H1 (cell line): ENCODE results near the gene ACVRL1. TPM values are rescaled to one million over a fixed set of nuclear protein-coding genes. Genes with fewer than 3 reads are reported as not detected.

Experiments
- CTCF ChIA-PET: fragments of 300-600 bp; sonication (Branson Sonifier 250); formaldehyde crosslinking; loops from one replicate; lab custom pipeline; 2021; ENCODE audit not compliant: partially characterized antibody; lab: Charles Lee
- POLR2A ChIA-PET: fragments of 300-600 bp; sonication (Branson Sonifier 250); formaldehyde crosslinking; loops from one replicate; lab custom pipeline; 2021; ENCODE audit warnings: inconsistent platforms; ENCODE audit not compliant: partially characterized antibody; lab: Charles Lee
- DNase-seq, 2 experiments: peaks; one replicate each; pipeline versions ENCODE4 v3.0.0 to v3.0.0-alpha.2; 2010 to 2022; ENCODE audit warnings: low spot score in 2 of 2, low read depth in 1 of 2, mixed read lengths in 1 of 2
- FAIRE-seq: peaks from 2 replicates; lab custom pipeline; 2011; peaks lifted over from hg19 to GRCh38; lab: Jason Lieb, UNC
- H2AFZ ChIP-seq: 2 replicates; pipeline ENCODE4 v1.8.1; 2012; ENCODE audit warnings: low read length, inconsistent platforms
- H2AK5ac ChIP-seq: 2 replicates; pipeline ENCODE4 v1.6.1; 2013; ENCODE audit warnings: low read depth, low read length
- H2BK120ac ChIP-seq: replicated peaks from 2 replicates; pipeline ENCODE3; 2013; ENCODE audit warnings: low read depth, low read length, inconsistent platforms
- H2BK12ac ChIP-seq: 2 replicates; pipeline ENCODE4 v1.6.1; 2013; ENCODE audit warnings: low read depth, low read length
- H2BK15ac ChIP-seq: 2 replicates; pipeline ENCODE4 v1.6.1; 2013; ENCODE audit warnings: low read length
- H2BK20ac ChIP-seq: 2 replicates; pipeline ENCODE4 v1.6.1; 2013; ENCODE audit warnings: low read length
- H2BK5ac ChIP-seq: 2 replicates; pipeline ENCODE4 v1.6.1; 2013; ENCODE audit warnings: low read depth, low read length
- H3K14ac ChIP-seq: 2 replicates; pipeline ENCODE4 v1.6.1; 2013; ENCODE audit warnings: inconsistent platforms; ENCODE audit not compliant: insufficient read length
- H3K18ac ChIP-seq: 2 replicates; pipeline ENCODE4 v1.6.1; 2013; ENCODE audit warnings: low read length; ENCODE audit errors: extremely low read depth
- H3K23ac ChIP-seq: 2 replicates; pipeline ENCODE4 v1.6.1; 2013; ENCODE audit warnings: inconsistent platforms; ENCODE audit not compliant: insufficient read length
- H3K23me2 ChIP-seq: 2 replicates; pipeline ENCODE4 v1.6.1; 2013; ENCODE audit warnings: low read depth, low read length
- H3K27ac ChIP-seq: 2 replicates; pipeline ENCODE4 v1.6.1; 2011; ENCODE audit warnings: low read depth, low read length, inconsistent platforms
- H3K27me3 ChIP-seq, 4 experiments: replicated peaks in 1 of 4; 1 replicate in 1 of 4; 2 replicates in 3 of 4; pipeline versions ENCODE4 v1.6.1 to v1.8.1; 2011 to 2013; ENCODE audit warnings: low read length in 3 of 4, mild to moderate bottlenecking in 3 of 4, inconsistent platforms in 2 of 4, mixed read lengths in 2 of 4, moderate library complexity in 1 of 4; ENCODE audit not compliant: control insufficient read depth in 3 of 4, insufficient read depth in 3 of 4; ENCODE audit errors: extremely low read depth in 1 of 4
- H3K36me3 ChIP-seq, 4 experiments: 2 replicates each; pipeline versions ENCODE4 v1.6.1 to v1.8.1; 2011 to 2013; ENCODE audit warnings: mild to moderate bottlenecking in 4 of 4, low read length in 3 of 4, moderate library complexity in 2 of 4, control low read depth in 1 of 4, inconsistent platforms in 1 of 4; ENCODE audit not compliant: insufficient read depth in 4 of 4, control insufficient read depth in 2 of 4
- H3K4ac ChIP-seq: replicated peaks from 2 replicates; pipeline ENCODE3; 2013; ENCODE audit warnings: low read length, low read depth, mixed read lengths, inconsistent platforms; ENCODE audit not compliant: insufficient read length
- H3K4me1 ChIP-seq, 4 experiments: replicated peaks in 1 of 4; 1 replicate in 1 of 4; 2 replicates in 3 of 4; pipeline versions ENCODE4 v1.6.1 to v1.8.1; 2011 to 2013; ENCODE audit warnings: low read length in 3 of 4, inconsistent platforms in 2 of 4, mixed read lengths in 1 of 4; ENCODE audit not compliant: insufficient read depth in 4 of 4, control insufficient read depth in 3 of 4
- H3K4me2 ChIP-seq, 2 experiments: 2 replicates each; pipeline versions ENCODE4 v1.6.1 to v1.8.1; 2011 to 2013; ENCODE audit warnings: low read depth in 2 of 2, low read length in 2 of 2, control low read depth in 1 of 2, inconsistent platforms in 1 of 2, mild to moderate bottlenecking in 1 of 2; ENCODE audit not compliant: insufficient read depth in 1 of 2
- H3K4me3 ChIP-seq, 4 experiments: fragments of 200-600, 300-600 bp in 1 of 4; sonication (generic), shearing (Covaris generic), sonication (Bioruptor Twin) in 1 of 4; 2 replicates each; pipeline versions ENCODE4 v1.5.1 to v1.8.1; 2011 to 2016; ENCODE audit warnings: low read length in 4 of 4, low read depth in 3 of 4, control low read depth in 2 of 4, inconsistent platforms in 2 of 4, mild to moderate bottlenecking in 2 of 4, mixed read lengths in 1 of 4, moderate library complexity in 1 of 4; ENCODE audit not compliant: insufficient read depth in 2 of 4; ENCODE audit errors: extremely low read depth in 1 of 4
- H3K56ac ChIP-seq: replicated peaks from 2 replicates; pipeline ENCODE3; 2013; ENCODE audit warnings: low read depth, mild to moderate bottlenecking, mixed read lengths, low read length, inconsistent platforms; ENCODE audit not compliant: insufficient read length
- H3K79me1 ChIP-seq: 2 replicates; pipeline ENCODE4 v1.6.1; 2013; ENCODE audit warnings: low read depth, low read length, control low read depth
- H3K79me2 ChIP-seq, 2 experiments: 2 replicates each; pipeline versions ENCODE4 v1.6.1 to v1.8.1; 2012 to 2013; ENCODE audit warnings: low read length in 2 of 2, mild to moderate bottlenecking in 2 of 2, inconsistent platforms in 1 of 2; ENCODE audit not compliant: insufficient read depth in 2 of 2, control insufficient read depth in 1 of 2
- H3K9ac ChIP-seq, 4 experiments: replicated peaks in 1 of 4; 1 replicate in 1 of 4; 2 replicates in 3 of 4; pipeline versions ENCODE4 v1.6.1 to v1.8.1; 2011 to 2013; ENCODE audit warnings: low read depth in 3 of 4, low read length in 3 of 4, control low read depth in 2 of 4, mild to moderate bottlenecking in 2 of 4, moderate library complexity in 2 of 4, inconsistent platforms in 1 of 4; ENCODE audit errors: extremely low read depth in 1 of 4
- H3K9me3 ChIP-seq, 2 experiments: 2 replicates each; pipeline versions ENCODE4 v1.6.1 to v1.8.1; 2012 to 2013; ENCODE audit warnings: mild to moderate bottlenecking in 2 of 2, moderate library complexity in 2 of 2, control low read depth in 1 of 2, inconsistent platforms in 1 of 2, low read depth in 1 of 2, low read length in 1 of 2, mixed read lengths in 1 of 2; ENCODE audit not compliant: insufficient read depth in 2 of 2
- H4K20me1 ChIP-seq, 2 experiments: replicated peaks in 1 of 2; 2 replicates each; pipeline versions ENCODE3 to v1.8.1; 2011 to 2013; ENCODE audit warnings: inconsistent platforms in 2 of 2, low read length in 2 of 2, mild to moderate bottlenecking in 1 of 2; ENCODE audit not compliant: insufficient read depth in 2 of 2, control insufficient read depth in 1 of 2
- H4K5ac ChIP-seq: 2 replicates; pipeline ENCODE4 v1.6.1; 2013; ENCODE audit warnings: low read length, low read depth, mixed read lengths, inconsistent platforms; ENCODE audit not compliant: insufficient read length
- H4K8ac ChIP-seq: 2 replicates; pipeline ENCODE4 v1.8.0; 2013; ENCODE audit warnings: mild to moderate bottlenecking, moderate library complexity, low read length, inconsistent platforms; ENCODE audit not compliant: insufficient read depth; ENCODE audit errors: extremely low read depth
- H4K91ac ChIP-seq: replicated peaks from 2 replicates; pipeline ENCODE3; 2013; ENCODE audit warnings: low read length, mixed read lengths, inconsistent platforms; ENCODE audit not compliant: insufficient read length
- HDAC2 ChIP-seq, 2 experiments: fragments of 300-600 bp in 1 of 2; sonication (generic) in 1 of 2; IDR thresholded peaks; 2 replicates each; pipeline ENCODE4 v1.6.1; 2011 to 2012; ENCODE audit warnings: low read depth in 2 of 2, low read length in 2 of 2, mild to moderate bottlenecking in 2 of 2, moderate library complexity in 2 of 2, borderline replicate concordance in 1 of 2, inconsistent platforms in 1 of 2
- RAD21 ChIP-seq, 2 experiments: IDR thresholded peaks in 1 of 2; conservative IDR thresholded peaks in 1 of 2; 2 replicates each; pipeline ENCODE4 v1.6.1; 2011; ENCODE audit warnings: low read depth in 2 of 2, low read length in 2 of 2, improper control_type of control experiment in 1 of 2, inconsistent platforms in 1 of 2, mild to moderate bottlenecking in 1 of 2, moderate library complexity in 1 of 2
- WGBS, 2 experiments: shearing (Covaris generic) in 1 of 2; methylation state at CpG; one replicate each; pipeline versions ENCODE4 v1.1.6 to v1.1.7; 2013 to 2015; ENCODE audit warnings: low lambda C conversion rate in 2 of 2, mixed read lengths in 2 of 2, inconsistent platforms in 1 of 2, low coverage in 1 of 2, missing lambda C conversion rate in 1 of 2; ENCODE audit not compliant: insufficient replicate concordance in 2 of 2, insufficient coverage in 1 of 2, insufficient read length in 1 of 2; ENCODE audit errors: extremely low coverage in 1 of 2, missing lambda C conversion rate in 1 of 2; 5-methylcytosine and 5-hydroxymethylcytosine counted together
- polyA plus RNA-seq, 7 experiments: library from polyadenylated mRNA; depleted of rRNA in 3 of 7; stranded (reverse) in 5 of 7; unstranded in 2 of 7; fragments of >200 nt in 5 of 7; fragments of 200-250 nt in 2 of 7; gene quantifications; 1 replicate in 5 of 7; 2 replicates in 1 of 7; 4 replicates in 1 of 7; pipeline versions ENCODE4 v1.2.1 to v1.2.3, GENCODE V29; 2011 to 2013; ENCODE audit warnings: missing spikeins in 2 of 7, mixed read lengths in 2 of 7
- total RNA-seq: library from RNA; stranded (reverse); fragmentation: NEBNext Ultra II Directional; extraction: Animal tissue kit (Norgen Biotek cat#: 25700); gene quantifications from 2 replicates; pipeline ENCODE4 v1.2.1, GENCODE V29; 2021

The ACVRL1 gene
- total and polyA plus RNA-seq, 2 of the 8 experiments (the other 6 are each of a cell fraction or from before 2014, with no cell fraction given): 0.09 to 0.35 TPM

DNA sequence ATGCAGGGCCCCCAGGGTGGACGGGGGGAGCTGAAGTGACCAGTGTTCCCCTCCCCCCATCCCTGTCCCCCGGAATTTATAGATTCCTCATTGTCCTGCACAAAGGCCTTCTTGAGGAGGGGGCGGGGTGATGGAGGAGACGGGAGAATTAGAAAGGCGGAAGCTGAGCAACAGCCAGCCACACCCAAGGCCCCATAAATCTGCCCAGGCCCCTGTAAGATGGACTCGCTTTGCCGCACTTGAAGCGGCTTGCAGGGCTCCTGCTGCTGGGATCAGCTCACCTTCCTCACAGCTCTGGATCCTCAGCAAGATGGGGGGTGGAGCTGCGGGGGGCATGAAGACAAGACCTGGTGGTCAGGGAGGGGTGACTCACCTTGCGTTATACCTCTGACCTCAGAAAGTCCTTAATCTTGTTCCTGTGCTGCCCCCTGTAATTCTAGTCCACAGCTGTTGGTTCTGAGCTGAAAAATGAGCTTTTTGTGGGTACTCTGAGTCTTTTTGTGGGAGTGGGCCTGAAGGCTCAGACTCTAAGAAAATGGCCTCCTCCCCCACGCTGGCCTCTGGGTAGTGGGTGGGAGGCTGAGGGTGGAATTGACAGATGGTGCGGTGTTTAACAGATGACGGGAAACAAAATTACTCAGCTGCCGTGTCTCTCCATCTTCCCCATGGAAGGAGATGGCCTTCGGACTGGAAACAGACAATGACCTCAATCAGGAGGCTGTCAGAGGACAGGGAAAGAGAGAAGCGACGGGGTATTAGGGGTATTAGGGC lies 35.2 kb upstream of the ACVRL1 start:
- H3K79me1 ChIP-seq: no peaks in the 10 kb centered on the region
- H3K14ac ChIP-seq: no peak overlapping the region
- H3K4me2 ChIP-seq: no peak overlapping the region
- DNase-seq (no peak), FAIRE-seq (no peak)
- no peaks in the 10 kb centered on the region for H3K36me3 ChIP-seq
- H2AFZ ChIP-seq: no peak overlapping the region
- H3K23ac ChIP-seq: no peak overlapping the region
- peaks cover 0 to 28% (median 23%) of the 10 kb centered on the region in 4 experiments; a peak in 6 of 7 replicates for H3K27me3 ChIP-seq
- ChIA-PET POLR2A (interaction anchor here (0.6 to 11.2 kb wide), 5 partner anchors 9 to 57 kb away, joined by 3 to 107 read pairs (median 4); partner anchors contain the start of gene FIGNL2), CTCF (interaction anchor here (0.6 to 10.6 kb wide), 22 partner anchors 10 to 1103 kb away, joined by 3 to 139 read pairs (median 6); partner anchors contain the start of gene ANKRD33)
- H3K9ac ChIP-seq: no peak overlapping the region
- no peak overlapping the region for H2BK120ac ChIP-seq
- no peak overlapping the region for H3K27ac ChIP-seq
- H2AK5ac ChIP-seq: no peak overlapping the region
- H3K4ac ChIP-seq: no peak overlapping the region
- no peak overlapping the region for H3K4me3 ChIP-seq
- H2BK20ac ChIP-seq: no peak overlapping the region
- no peak overlapping the region for H4K5ac ChIP-seq
- peaks cover 4 to 29% (median 17%) of the 10 kb centered on the region in 4 experiments for H3K4me1 ChIP-seq
- peaks cover 12% of the 10 kb centered on the region; the same call in 1 of the 2 replicates for H3K23me2 ChIP-seq
- no peaks in the 10 kb centered on the region for H4K20me1 ChIP-seq
- no peak overlapping the region for H4K91ac ChIP-seq
- 0 out of 2 replicates have a peak overlapping the region, but pooled peaks have one; percentile 23 for H4K8ac ChIP-seq
- no peak overlapping the region for H3K56ac ChIP-seq
- no peaks in the 10 kb centered on the region for H3K79me2 ChIP-seq
- H2BK5ac ChIP-seq: no peak overlapping the region
- H3K9me3 ChIP-seq: no peaks in the 10 kb centered on the region
- 86% methylated on average over 17 of the region's 17 CpGs; no CpG with 5 or more reads in 1 of the 2 experiments for WGBS, 2 experiments
- no peak for TF ChIP-seq HDAC2 (IDR thresholded peaks at IDR 0.05; ENCODE audit: borderline replicate concordance in 1 of 2, low read depth in 2 of 2, low read length in 2 of 2)
- peak in 1 of 2 experiments; percentile 18; a peak in 1 of 4 replicates for TF ChIP-seq RAD21 (IDR thresholded peaks at IDR 0.05 in 1 of 2, conservative IDR thresholded peaks at IDR 0.05 in 1 of 2; ENCODE audit: low read depth in 2 of 2, low read length in 2 of 2)
- H2BK12ac ChIP-seq: no peak overlapping the region
- H3K18ac ChIP-seq: no peak overlapping the region
- no peak overlapping the region for H2BK15ac ChIP-seq
